ENCODE data around the gene NTM.

NTM gene

GRCh38 chr11:131373095-131373725 is 2.8 kb downstream of the NTM start:
- DNase-seq, result no peak

GRCh38 chr11:131373756-131374155 is 3.3 kb downstream of the NTM start:
- no peak for DNase-seq

- no peak for DNase-seq
Observed at GRCh38 chr11:131375421-131375820, 5.0 kb downstream of the NTM start.

DNA sequence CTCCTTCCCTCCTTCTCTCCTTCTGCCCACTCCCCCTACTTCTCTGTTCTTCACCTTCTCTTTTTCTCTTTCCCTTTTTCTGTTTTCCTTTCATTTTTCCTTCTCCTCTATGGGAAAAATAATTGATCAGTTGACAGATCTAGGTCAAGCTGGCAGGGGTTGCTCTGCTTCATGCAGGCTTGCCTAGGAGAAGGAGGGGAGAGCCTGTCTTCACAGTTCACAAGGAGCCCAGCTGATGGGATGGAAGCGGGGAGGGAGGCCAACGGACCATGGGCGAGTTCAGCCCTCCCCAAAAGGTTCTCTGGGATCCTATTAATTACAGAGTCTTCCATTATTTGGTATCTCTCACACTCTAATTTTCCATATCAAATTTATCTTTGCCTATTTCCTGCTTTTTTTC is 5.5 kb downstream of the NTM start:
- no peak for DNase-seq

DNA sequence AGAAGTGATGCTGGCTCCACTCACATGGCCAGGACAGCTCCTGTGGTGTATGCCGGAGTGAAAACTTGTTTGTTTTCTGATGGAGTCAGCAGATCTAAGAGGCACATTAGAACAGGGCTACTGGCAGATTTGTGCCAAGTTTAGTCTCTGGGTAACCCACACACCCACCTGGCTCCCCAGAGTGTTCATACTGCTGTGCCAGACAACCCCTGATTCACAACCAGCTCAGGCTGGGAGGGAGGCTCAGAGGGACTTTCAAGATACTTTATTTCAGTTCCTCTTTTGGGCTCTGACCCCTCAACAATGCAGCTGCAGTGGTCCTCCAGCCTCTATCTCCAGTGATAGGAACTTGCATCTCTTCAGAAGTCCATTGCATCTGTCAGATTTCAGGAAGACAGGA is 8.5 kb downstream of the NTM start:
- no peak for DNase-seq

DNA sequence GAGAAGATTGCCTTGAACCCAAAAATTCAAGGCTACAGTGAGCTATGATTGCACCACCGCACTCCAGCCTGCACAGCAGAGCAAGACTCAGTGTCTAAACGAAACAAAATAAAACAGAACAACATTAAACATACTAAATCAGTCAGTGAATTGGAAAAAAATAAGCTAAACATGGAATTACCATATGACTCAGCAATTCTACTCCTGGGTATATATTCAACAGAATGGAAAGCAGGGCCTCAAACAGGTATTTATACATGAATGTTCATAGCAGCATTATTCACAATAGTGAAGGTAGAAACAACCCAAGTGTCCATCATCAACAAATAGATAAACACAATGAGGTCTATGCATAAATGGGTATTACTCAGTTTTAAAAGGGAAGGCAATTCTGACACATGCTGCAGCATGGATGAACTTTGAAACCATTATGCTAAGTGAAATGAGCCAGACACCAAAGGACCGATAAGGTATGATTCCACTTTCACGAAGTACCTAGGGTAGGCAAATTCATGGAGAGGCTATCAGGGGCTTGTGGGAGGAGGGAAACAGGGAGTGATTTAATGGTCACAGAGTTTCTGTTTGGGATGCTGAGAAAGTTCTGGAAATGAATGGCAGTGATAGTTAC is 15.5 kb downstream of the NTM start:
- no peak for DNase-seq

- DNase-seq, result no peak
Observed at GRCh38 chr11:131386408-131386807, 16.0 kb downstream of the NTM start.

DNA sequence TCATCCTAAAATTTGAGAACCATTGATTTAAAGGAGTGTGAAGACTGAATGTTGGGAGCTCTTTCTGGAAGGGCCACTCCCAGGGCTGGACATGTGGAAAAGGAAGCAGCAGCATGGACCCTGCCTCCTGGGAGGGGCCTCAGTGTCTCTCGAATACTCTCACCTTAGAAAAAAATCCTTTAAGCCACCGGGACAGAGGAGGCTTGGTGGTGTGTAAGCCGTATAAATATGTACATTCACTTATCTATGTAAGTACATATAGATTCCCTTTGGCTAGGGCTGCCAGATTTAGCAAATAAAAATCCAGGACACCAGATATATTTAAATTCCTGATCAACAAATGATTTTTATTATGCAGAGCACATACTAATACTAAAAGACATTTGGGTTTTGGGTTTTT is 17.6 kb downstream of the NTM start:
- DNase-seq, result no peak

- DNase-seq, result no peak
Observed at GRCh38 chr11:131389582-131389981, 19.2 kb downstream of the NTM start.

- no peak for DNase-seq
Observed at GRCh38 chr11:131391176-131391575, 20.8 kb downstream of the NTM start.

DNA sequence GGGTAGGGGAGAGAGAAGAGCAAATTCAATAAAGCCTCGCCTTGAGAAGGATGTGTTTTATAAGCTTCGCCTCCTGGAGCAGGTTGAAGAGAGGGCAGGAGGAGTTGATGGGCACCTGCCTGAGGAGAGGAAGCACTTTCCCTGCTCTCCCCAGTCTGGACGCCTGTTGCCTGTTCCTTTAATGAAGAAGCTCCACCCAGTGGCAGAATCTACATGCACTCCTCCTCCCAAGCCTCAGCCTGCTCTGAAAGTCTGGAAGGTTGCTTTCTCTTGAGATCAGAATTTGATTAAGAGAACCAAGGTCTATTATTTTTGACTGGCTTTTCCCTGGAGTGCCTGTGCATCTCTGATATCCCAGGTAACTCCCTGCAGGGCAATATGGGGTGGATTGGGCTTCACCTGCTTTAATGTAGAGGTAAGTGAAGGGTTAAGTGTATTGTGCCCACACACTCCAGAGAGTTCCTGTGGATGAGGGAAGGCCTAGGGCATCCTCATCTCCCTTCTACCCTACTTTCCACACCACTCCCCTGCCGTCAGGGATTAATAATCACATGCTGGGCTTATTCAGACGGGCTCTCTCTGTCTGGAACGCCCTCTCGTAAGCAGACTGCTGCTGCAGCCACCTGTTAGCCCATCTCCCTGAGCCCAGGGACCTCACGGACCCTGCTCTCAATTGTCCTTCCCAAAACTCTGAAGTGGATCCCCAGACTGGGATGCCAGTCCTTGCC is 22.3 kb downstream of the NTM start:
- DNase-seq, result no peak

DNA sequence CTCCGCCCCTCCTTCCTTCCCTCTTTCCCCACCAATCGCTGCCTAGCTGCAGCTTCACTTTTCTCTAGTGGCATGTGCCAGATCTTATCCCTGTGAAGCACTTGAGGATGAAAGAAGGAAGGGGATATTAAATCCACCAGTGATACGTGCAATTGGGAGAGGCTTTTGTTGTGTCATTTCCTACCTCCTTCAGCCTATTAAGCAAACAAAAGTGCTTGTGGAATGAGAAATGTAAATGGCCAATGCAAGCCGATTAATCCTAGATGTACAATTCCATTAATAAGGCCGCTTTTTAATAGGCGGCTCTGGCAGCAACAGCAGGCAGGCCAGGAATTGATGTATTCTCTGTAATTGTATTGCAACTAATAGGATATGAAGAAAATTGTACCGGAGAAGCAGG is 23.3 kb downstream of the NTM start:
- no peak for DNase-seq

DNA sequence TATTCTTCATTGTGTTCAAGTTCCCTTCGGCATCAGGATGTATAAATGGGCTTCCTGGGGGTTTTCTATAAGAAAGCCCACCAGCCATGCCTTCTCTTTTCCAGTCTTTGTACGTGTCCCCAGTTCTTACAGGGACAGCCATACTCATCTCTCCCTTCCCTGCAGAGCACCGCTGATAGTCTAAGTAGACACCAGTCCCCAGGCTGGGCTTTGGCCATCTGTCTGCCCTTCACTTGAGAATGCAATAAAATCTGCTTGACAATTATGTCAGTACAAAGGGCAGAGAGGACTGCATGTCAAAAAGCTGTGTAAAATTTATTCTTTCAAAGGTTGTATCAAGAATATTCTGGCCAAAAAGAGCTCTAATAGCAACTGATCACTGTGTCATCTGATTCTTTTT is 27.3 kb downstream of the NTM start:
- DNase-seq, result no peak

DNA sequence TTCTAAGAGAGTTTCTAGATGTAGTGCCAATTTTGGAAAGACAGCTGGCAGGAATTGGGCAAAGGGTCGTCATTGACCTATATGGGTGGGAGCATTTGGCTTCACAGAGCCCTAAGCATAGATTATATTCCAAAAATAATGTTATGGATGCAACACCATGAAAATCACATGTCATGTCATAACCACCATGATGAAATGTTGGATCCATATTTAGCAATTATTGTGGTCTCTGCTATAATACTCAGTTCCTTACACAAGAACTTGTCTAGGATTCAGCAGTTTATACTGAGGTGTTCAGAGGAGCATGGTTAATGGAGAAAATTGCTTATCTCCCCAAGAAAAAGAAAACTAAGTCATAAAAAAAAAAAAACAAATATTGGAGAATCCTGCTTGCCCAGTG is 31.6 kb downstream of the NTM start:
- no peak for DNase-seq

DNA sequence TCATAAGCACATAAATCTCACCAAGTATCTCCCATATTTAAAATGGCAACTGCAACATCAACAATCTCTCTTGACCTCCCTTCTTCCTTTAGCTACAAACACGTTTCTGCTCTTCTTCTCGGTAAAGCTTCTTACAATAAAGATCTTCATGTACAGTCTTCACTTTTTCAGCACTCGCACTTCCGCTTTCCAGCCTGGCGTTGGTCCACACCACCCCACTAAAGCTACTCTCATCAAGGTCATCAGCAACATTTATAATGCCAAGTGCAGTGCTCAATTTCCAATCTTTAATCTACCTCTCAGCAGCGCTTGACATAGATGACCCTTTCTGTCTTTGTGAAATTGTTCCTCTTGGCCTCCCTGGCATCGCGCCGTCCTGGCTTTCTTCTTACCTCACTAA is 33.6 kb downstream of the NTM start:
- no peak for DNase-seq

- no peak for DNase-seq
Observed at GRCh38 chr11:131408025-131408640, 37.7 kb downstream of the NTM start.

GRCh38 chr11:131409345-131409744 is 38.9 kb downstream of the NTM start:
- DNase-seq, result no peak

- DNase-seq, result no peak
Observed at GRCh38 chr11:131411636-131412035, 41.2 kb downstream of the NTM start.

- DNase-seq, result no peak
Observed at GRCh38 chr11:131412061-131412460, 41.6 kb downstream of the NTM start.

DNA sequence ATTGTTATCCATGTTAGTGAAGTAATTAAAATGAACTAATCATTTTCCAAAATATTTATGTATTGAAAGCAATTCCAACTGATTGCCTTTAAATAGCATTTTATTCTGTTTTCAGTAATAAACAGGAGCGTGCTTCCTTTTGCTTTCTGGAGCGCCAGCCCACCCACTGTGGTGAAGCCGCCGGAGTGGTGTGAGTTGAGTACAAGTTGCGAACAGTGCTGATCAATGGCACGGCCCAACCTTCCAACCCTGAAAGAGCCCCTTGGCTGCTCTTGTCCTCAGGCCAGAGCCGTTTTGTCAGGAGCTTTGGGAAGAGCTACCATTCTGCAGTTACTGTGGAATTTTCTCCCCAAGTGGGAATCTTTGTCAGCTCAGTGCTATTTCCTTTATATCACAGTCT is 42.8 kb downstream of the NTM start:
- no peak for DNase-seq

- DNase-seq, result no peak
Observed at GRCh38 chr11:131418189-131418588, 47.8 kb downstream of the NTM start.

- DNase-seq, result no peak
Observed at GRCh38 chr11:131421066-131421855, 50.8 kb downstream of the NTM start.

DNA sequence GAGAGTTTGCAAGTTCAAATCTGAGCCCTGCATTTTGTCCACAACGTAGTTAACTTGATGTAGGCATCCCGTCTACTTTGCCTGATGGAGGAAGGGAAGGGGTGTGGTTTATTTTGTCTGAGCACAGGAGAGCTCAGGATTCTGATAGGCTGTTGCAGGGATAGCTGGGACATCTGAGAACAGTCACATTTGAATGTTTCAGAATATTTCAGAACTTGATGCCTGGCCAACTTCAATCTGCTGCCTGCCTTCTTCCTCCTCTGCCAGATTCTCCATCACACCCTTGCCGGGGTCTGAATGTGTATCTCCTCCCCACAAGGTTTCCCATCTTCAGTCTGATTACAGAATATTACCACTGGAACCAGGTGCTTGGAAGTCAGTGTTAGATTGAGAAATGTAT is 51.6 kb downstream of the NTM start:
- no peak for DNase-seq

Data from stimulated activated CD4-positive, alpha-beta T cell treated with anti-CD3 and anti-CD28 coated beads, Interleukin-4, amount 100 ng/mL, for 4 hours (primary cell).